C4-2B (cell line): ENCODE results near the gene CEP89.

Experiments used
- CTCF ChIP-seq: fragments of 450-650 bp; conservative IDR thresholded peaks from 2 replicates; pipeline ENCODE4 v1.5.1; 2017; ENCODE audit warnings: mild to moderate bottlenecking
- ZFX ChIP-seq: fragments of 450-650 bp; IDR thresholded peaks from 2 replicates; pipeline ENCODE4 v1.6.1; 2017

GRCh38 chr19:33005440-33005839, 33.7 kb upstream of the CEP89 start:
- TF ChIP-seq CTCF (no peak), ZFX (no peak)
